ENCODE measurements around the gene GRIK4. TPM values are rescaled to one million over a fixed set of nuclear protein-coding genes. Genes with fewer than 3 reads are reported as not detected.

Gene GRIK4
- total and polyA plus RNA-seq, 9 of the 15 experiments (the other 6 are each of a cell fraction or from before 2014, with no cell fraction given), result not detected

DNA sequence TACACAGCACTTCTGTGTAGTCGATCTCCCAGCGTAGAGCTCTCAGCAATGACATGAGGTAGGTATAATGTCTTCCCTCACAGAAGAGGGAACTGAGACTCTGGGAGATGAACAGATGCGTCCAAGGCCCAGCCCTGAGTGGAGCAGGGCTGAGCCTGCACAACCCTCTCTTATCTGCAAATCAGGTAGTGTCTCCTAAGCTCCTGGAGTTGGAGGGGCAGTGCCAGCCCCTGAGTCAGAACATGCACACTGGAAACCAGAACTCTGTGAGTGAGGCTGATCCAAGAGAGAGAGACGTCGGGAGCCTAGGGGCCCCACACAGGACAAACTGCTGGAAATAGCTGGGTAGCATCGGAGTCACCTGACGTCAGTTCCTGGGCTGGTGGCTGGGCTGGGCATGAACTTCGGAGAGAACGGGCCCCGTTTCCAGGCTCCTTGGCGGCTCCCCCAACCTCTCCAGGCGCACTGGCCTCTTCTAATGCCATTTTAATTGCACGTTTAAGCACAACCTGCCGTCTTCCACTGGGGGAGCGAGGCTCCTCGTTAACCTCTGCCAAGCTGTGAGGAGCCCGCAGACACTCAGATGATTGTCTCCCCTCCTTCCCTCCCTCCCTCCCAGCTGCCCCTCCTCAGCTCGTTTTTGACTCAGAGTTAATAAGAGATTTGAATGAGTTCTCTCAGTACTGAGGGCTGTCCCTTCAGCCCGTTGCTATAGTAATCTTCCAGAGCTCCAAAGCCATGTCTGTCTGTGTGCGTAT, 321.1 kb downstream of the GRIK4 start:
- ATAC-seq (no peak; the same call in 2 of the 3 replicates), FAIRE-seq (no peak), DNase-seq (ENCODE audit: extremely low read depth in 1 of 4, low spot score in 3 of 4) (no peak)
- H3K27ac ChIP-seq (ENCODE audit: extremely low read depth, low read depth, low read length), result no peak overlapping the region
- H4K20me1 ChIP-seq (replicated peaks; ENCODE audit: control insufficient read depth, insufficient read depth, low read length), result 0 out of 2 replicates have a peak, but pooled peaks cover 4% of the 10 kb centered on the region
- no peaks in the 10 kb centered on the region for H3K79me2 ChIP-seq (ENCODE audit: control insufficient read depth, insufficient read depth, low read length)
- H3K4me3 ChIP-seq, result no peak overlapping the region
- H3K9me1 ChIP-seq (ENCODE audit: control insufficient read depth, insufficient read depth, low read length), result no peaks in the 10 kb centered on the region
- no peak overlapping the region for H2AFZ ChIP-seq (ENCODE audit: low read depth, low read length)
- no peak overlapping the region for H3K9ac ChIP-seq (ENCODE audit: insufficient read depth in 1 of 2, low read depth in 2 of 2, low read length in 2 of 2)
- POLR2A ChIA-PET, result interaction anchor here (0.9 kb wide), 1 partner anchor 20 kb away, joined by 3 read pairs; no protein-coding TSS in a partner anchor
- intact Hi-C loops (cut with micrococcal nuclease), result no loop called here
- H3K36me3 ChIP-seq (ENCODE audit: control insufficient read depth, insufficient read depth, low read length), result no peaks in the 10 kb centered on the region
- H3K4me1 ChIP-seq (replicated peaks in 1 of 2; ENCODE audit: control insufficient read depth in 2 of 2, insufficient read depth in 2 of 2, low read length in 2 of 2), result no peaks in the 10 kb centered on the region
- CTCF ChIA-PET (ENCODE audit: low intra/inter-chr PET ratio), result no interaction called here
- H3K9me3 ChIP-seq (replicated peaks; ENCODE audit: control insufficient read depth, insufficient read depth, low read depth, low read length), result no peaks in the 10 kb centered on the region
- no peak overlapping the region for H3K4me2 ChIP-seq (ENCODE audit: insufficient read depth, low read length)
- WGBS (ENCODE audit: insufficient coverage, low coverage, missing lambda C conversion rate), result 0% methylated on average over 12 of the region's 20 CpGs
- in situ Hi-C loops (cut with MboI), result no loop called here
- H3K27me3 ChIP-seq (ENCODE audit: control insufficient read depth in 2 of 2, insufficient read depth in 2 of 2, low read length in 2 of 2), result peaks cover 10 to 53% of the 10 kb centered on the region in 2 experiments; a peak in 4 of 5 replicates
- BruUV-seq (replicated peaks), result no TSS peak
- TF ChIP-seq PHF20 (IDR thresholded peaks at IDR 0.05; ENCODE audit: partially characterized antibody) (no peak), POLR2A (conservative IDR thresholded peaks at IDR 0.05) (no peak), CEBPB (tag; IDR thresholded peaks at IDR 0.05) (no peak), ZNF121 (CRISPR knock-in tag; conservative IDR thresholded peaks at IDR 0.05) (no peak), MBD2 (IDR thresholded peaks at IDR 0.05; ENCODE audit: borderline replicate concordance, low read depth) (no peak), CBX3 (IDR thresholded peaks at IDR 0.05; ENCODE audit: borderline replicate concordance in 1 of 2, low read length in 2 of 2) (no peak)
- TF ChIP-seq, protein P1, sequence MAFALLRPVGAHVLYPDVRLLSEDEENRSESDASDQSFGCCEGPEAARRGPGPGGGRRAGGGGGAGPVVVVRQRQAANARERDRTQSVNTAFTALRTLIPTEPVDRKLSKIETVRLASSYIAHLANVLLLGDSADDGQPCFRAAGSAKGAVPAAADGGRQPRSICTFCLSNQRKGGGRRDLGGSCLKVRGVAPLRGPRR (CRISPR knock-in tag; IDR thresholded peaks at IDR 0.05), result no peak

Measured in K562 (cell line).